B cell (primary cell): ENCODE results near the gene TAS1R1.

Source experiments
- EZH2 ChIP-seq: IDR thresholded peaks from 2 replicates; pipeline ENCODE4 v1.6.1; 2012; ENCODE audit warnings: borderline replicate concordance, low read depth, mild to moderate bottlenecking, moderate library complexity, low read length; ENCODE audit not compliant: insufficient read depth, poor library complexity, severe bottlenecking
- TF ChIP-seq, protein P1 (sequence below): fragments of 200-600 bp; IDR thresholded peaks from one replicate; pipeline ENCODE4 v1.8.0; 2022; ENCODE audit warnings: antibody characterized with exemption, mild to moderate bottlenecking

DNA sequence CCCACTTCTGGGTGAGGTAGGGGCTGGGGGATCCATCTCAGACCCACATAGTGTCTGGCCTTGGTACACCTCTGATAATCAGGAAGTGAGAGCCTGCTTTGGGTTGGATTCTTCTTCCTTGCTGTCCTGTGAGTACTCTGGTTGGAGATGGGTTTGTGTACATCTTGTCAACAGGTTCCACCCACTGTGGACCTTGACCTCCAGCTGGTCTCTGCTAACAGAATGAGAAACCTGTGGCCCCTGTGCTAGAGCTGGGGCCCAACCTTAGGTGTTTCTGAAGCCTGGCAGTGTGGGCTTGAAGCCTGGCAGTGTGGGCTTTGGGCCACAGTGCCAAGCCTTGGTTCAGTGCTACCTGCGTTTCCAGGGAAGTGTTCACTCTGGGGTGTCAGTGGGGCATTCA, 27.3 kb downstream of the TAS1R1 start:
- TF ChIP-seq, protein P1, sequence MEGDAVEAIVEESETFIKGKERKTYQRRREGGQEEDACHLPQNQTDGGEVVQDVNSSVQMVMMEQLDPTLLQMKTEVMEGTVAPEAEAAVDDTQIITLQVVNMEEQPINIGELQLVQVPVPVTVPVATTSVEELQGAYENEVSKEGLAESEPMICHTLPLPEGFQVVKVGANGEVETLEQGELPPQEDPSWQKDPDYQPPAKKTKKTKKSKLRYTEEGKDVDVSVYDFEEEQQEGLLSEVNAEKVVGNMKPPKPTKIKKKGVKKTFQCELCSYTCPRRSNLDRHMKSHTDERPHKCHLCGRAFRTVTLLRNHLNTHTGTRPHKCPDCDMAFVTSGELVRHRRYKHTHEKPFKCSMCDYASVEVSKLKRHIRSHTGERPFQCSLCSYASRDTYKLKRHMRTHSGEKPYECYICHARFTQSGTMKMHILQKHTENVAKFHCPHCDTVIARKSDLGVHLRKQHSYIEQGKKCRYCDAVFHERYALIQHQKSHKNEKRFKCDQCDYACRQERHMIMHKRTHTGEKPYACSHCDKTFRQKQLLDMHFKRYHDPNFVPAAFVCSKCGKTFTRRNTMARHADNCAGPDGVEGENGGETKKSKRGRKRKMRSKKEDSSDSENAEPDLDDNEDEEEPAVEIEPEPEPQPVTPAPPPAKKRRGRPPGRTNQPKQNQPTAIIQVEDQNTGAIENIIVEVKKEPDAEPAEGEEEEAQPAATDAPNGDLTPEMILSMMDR = no peak
- TF ChIP-seq EZH2 = no peak
